GM12892 (cell line): ENCODE measurements around the gene GBE1.

Experiments used
- POLR2A ChIP-seq: IDR thresholded peaks from 2 replicates; pipeline ENCODE4 v1.6.1; 2011; ENCODE audit warnings: low read depth, low read length, control low read depth
- TAF1 ChIP-seq: IDR thresholded peaks from 2 replicates; pipeline ENCODE4 v1.6.1; 2011; ENCODE audit warnings: low read depth, mild to moderate bottlenecking, control low read depth, low read length, borderline replicate concordance

- no peak for TF ChIP-seq TAF1
- TF ChIP-seq POLR2A = no peak
Observed at GRCh38 chr3:81726735-81727134, 34.7 kb downstream of the GBE1 start.
